ENCODE data around the gene TRIM46. TPM values are rescaled to one million over a fixed set of nuclear protein-coding genes. Genes with fewer than 3 reads are reported as not detected.

TRIM46 gene
- total and polyA plus RNA-seq, 9 of the 15 experiments (the other 6 are each of a cell fraction or from before 2014, with no cell fraction given): 0.05 to 0.60 (median 0.16) TPM; not detected in 3

GRCh38 chr1:155227261-155228095 lies 53.8 kb downstream of the TRIM46 start (continued):
- TF ChIP-seq ZNF395 (CRISPR knock-in tag; IDR thresholded peaks at IDR 0.05) (peak; percentile 70), ZNF280B (CRISPR knock-in tag; IDR thresholded peaks at IDR 0.05) (no peak), ATF7 (IDR thresholded peaks at IDR 0.05) (peak; percentile 69; the same call in 1 of the 2 replicates), MBD1 (CRISPR knock-in tag; IDR thresholded peaks at IDR 0.05) (no peak), BRF2 (IDR thresholded peaks at IDR 0.05; ENCODE audit: borderline replicate concordance, insufficient read depth, insufficient read length) (no peak), E2F4 (CRISPR knock-in tag; IDR thresholded peaks at IDR 0.05; ENCODE audit: low read depth) (peak; percentile 82), YY1 (IDR thresholded peaks at IDR 0.05; ENCODE audit: borderline replicate concordance in 1 of 3, control insufficient read depth in 1 of 3, extremely low read depth in 1 of 3, insufficient read depth in 3 of 3, insufficient read length in 1 of 3, insufficient replicate concordance in 2 of 3, low read depth in 1 of 3, low read length in 2 of 3) (peak in 2 of 3 experiments; percentile 21 to 75), ZNF280A (IDR thresholded peaks at IDR 0.05; ENCODE audit: low read depth, partially characterized antibody) (no peak), CGGBP1 (CRISPR knock-in tag; IDR thresholded peaks at IDR 0.05) (peak; percentile 21; the same call in 1 of the 2 replicates), POLR2G (IDR thresholded peaks at IDR 0.05; ENCODE audit: low read depth, low read length) (peak; percentile 91), NKRF (IDR thresholded peaks at IDR 0.05; ENCODE audit: borderline replicate concordance) (0 out of 2 replicates have a peak, but pooled peaks have one; percentile 0), PPARD (CRISPR knock-in tag; IDR thresholded peaks at IDR 0.05) (0 out of 2 replicates have a peak, but pooled peaks have one; percentile 41)
